ENCODE measurements around the gene EGLN3.
A peak's percentile ranks its signal among the peaks of the same experiment; 100 is the strongest.
"Not testable (repeated sequence)": the region's sequence is repeated elsewhere in the genome, so short reads cannot be mapped to it uniquely, and the experiment has no call there.

EGLN3 gene

DNA sequence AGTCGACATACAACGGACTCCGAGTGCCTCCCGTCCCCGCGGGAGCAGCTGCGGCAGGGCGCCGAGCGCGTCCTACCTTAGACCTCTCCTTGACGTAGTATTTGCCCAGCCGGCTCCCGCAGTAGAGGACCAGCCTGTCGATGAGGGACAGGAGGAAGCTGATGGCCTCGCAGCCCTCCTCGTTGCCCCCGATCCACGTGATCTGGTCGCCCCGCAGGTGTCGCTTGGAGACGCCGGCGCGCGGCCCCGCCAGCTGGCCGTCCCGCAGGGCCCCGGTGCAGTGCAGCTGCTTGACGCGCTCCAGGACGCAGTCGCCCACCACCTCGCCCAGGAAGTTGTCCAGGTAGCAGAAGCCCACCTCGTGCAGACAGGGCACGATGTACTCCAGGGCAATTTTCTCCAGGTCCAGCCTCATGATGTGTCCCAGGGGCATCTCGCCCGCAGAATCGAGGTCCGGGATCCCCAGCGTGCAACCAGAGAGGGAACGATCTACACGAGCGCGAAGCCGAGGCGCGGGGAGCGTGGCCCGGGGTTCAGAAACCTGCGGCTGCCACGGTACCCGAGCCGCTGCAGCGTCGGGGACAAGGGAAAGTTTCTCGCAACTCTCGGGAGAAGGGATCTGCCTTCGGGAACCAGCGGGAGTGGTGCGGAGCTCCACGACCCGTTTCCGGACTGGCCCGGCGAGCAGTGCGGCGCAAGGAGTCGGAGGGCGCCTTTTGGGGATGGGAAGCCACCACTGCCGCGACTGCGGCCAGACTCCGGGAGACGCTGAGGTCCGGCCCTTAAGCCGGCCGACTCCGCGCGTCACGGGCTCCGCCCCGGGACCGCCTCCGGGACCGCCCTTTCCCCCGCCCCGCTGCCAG, at the start of gene EGLN3:
EGLN3 (minus strand) TSS at position 755 of the 863 bp plus-strand sequence; CDS start at position 433, 322 bp downstream.
- peak; percentile 93 for DNase-seq

DNA sequence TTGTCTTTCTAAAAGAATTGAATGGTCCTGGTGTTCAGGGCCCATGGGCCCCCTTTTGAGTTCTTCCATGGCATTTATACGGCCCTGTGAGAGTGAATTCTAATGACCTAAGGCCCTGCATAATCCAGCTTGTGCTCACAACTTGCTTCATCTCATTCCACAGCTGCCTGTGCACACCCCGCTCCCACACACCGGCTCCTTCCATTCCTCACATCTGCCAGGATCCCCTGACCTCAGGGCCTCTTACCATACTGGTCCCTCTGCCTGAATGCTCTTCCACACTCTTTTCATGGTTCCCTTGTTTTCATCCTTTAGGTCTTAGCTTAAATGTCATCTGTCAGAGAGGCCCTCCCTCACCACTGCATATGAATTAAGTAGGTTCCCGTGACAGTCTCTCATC, 49.5 kb upstream of the EGLN3 start:
- no peak for DNase-seq

DNA sequence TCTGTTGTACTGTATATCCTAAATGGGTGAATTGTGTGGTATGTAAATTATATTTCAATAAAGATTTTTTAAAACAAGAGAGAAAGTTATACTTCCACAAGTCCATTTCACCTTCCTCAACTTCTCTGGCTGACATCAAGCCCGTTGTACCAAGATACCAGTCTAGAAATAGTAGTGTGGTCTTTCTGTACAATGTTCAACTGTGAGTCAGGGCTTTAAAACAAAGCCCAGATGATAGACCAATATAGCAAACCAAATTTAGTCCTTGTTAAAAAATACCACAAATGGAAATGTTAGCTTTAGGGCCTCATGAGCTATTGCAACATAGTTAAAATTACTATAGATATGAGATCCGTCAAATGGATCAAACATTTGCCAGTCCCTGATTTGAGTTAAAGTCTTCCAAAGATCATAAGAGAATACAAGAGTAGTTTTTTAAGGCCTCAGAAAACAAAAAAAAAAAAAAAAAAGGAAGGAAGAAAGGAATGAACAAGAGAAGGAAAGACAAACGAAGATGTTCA, 49.0 kb upstream of the EGLN3 start:
- no peak for DNase-seq

DNA sequence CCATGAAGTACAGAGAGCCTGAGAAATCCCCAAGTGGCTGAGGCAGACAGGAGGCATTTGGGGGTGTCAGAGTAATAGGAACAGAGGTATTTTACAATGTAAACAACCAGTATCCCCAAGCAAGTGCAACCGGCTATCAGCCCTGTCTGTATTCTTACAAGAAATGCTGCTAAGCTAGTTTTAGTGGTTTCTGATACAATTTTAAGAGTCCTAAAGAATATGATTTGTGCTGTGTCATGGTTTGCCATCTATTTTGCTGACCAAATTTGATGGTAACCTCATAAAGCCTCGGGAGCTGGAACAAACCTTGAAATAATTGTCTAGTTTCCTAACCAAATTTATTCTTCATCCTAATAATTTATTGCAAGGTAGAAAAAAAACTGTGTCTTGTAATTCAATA, 46.7 kb upstream of the EGLN3 start:
- no peak for DNase-seq

DNA sequence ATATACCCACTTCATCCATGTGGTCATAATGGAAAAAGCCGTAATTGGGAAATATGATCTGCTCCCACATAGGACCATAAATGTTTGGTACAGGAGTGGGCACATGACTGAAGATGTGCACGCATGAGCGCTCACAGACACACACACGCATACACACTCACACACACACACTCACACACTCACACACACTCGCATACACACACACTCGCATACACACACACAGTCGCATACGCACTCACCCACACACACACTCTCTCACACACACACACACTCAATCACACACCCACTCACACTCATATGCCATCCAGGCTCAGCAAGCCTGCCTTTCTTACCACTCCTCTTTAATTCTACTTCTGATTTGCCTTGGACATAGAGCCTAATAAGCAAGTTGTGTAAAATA, 45.6 kb upstream of the EGLN3 start:
- DNase-seq: no peak

- no peak for DNase-seq
Observed at GRCh38 chr14:33993246-33993645, 42.4 kb upstream of the EGLN3 start.

DNA sequence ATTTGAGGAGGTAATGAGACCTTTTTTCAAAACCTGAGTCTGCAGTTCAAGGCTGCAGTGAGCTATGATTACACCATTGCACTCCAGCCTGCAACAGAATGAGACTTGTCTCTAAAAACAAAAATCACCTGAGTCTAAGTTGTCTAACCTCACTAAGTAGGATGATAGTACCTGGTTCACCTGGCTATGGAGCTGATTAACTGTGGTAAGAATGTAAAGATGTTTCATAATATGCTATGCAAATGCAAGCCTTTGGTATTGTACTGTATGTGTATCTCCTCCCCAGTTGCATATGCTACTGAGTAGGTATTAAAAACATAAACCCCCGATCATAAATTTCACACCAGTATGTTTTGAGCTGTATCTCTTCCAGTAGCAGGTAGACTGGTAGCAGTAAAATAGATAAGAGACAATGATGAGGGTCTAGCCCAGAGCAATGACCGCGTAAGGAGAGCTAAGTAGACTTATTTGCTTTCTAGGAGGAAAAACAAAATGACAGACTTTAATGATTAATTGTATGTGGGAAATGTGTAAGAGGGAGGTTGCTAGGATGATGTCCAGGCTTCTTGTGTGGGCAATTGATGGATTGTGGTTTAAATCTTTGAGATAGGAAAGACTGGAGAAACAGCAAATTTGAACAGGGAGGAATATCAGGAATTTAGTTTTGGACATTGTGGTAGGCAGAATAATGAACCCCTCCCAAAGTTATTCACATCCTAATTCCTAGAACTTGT, 41.6 kb upstream of the EGLN3 start:
- no peak for DNase-seq

DNA sequence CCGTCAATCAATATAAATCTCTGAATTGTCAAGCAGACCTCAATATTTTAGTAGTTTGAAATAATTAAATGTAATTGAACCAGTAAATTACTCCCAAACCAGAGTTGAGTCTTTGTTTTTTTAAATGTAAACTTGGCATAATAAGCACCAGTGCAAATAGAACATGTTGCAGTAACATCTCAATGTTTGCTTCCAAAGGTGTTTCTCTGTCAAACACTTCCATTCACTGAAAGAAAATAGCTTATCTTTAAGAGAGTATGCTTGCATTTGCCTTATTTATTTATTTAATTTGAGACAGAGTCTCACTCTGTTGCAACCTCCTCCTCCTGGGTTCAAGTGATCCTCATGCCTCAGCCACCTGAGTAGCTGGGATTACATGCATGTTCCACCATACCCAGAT, 39.9 kb upstream of the EGLN3 start:
- no peak for DNase-seq

- DNase-seq: no peak
Observed at GRCh38 chr14:33987565-33988080, 36.7 kb upstream of the EGLN3 start.

DNA sequence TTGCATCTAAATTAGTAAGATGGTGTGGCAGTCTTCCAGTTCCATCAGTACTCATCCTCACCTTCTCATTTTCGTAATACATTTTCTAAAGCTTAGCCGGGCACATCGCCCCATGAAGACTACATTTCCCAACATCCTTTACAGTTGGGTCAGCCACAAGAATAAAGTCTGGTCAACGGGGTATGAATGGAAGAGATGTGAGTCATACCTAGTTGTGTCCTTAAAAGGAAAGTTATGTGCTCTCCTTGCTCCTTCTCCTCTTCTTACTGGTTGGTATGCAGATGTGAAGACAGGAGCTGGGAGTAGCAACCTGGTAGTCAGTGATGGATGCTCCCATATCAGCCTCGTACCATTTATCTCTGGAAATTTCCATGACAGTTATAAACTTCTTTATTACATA, 35.9 kb upstream of the EGLN3 start:
- no peak for DNase-seq

- no peak for DNase-seq
Observed at GRCh38 chr14:33985242-33985641, 34.4 kb upstream of the EGLN3 start.

- DNase-seq: no peak
Observed at GRCh38 chr14:33979613-33980276, 28.9 kb upstream of the EGLN3 start.

GRCh38 chr14:33978892-33979612, 28.2 kb upstream of the EGLN3 start:
- no peak for DNase-seq

DNA sequence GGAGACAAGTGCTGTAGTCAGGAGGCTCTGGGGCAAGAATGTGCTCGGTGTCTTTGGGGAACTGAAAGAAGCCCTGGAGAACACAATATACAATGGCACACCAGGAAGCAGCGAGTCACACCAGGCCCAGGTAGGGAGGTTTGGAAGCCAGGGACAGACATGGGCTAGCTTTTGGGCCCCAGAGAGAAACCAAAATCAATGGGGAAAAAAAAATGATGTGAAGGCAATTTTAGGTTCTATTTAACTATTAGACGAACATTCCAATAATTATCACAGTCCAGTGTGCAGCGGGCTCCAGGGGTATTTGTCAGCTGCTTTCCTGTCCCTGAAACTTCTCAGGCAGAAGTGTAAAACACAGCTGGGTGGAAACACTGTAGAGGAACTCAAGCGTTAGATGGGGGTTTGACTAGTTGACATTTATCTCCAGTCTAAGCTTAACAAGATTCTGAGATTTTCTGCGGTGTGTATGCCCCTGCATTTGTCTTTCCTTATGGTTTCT, 21.8 kb upstream of the EGLN3 start:
- no peak for DNase-seq

DNA sequence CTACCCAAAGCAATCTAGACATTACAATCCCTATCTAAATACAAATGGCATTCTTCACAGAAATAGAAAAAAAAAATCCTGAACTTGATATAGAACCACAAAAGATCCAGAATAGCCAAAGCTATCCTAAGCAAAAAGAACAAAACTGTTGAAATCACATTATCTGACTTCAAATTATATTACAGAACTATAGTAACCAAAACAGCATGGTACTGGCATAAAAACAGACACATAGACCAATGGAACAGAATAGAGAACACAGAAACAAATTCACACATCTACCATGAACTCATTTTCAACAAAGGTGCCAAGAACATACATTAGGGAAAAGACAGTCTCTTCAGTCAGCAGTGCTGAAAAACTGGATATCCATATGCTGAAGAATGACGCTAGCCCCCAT, 19.0 kb upstream of the EGLN3 start:
- DNase-seq: not testable (repeated sequence)

- DNase-seq: no peak
Observed at GRCh38 chr14:33968722-33969121, 17.8 kb upstream of the EGLN3 start.

DNA sequence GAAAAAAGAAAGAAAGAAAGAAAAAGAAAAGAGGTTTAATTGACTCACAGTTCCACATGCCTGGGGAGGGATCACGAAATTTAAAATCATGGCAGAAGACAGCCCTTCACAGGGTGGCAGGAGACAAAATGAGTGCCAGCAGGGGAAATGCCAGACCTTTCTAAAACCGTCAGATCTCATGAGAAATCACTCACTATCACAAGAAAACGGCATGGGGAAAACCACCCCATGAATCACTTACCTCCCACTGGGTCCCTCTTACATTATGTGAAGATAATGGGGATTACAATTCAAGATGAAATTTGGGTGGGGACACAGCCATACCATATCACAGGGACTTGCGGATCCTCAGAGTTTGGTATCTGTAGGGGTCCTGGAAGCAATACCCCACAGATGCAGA, 16.3 kb upstream of the EGLN3 start:
- DNase-seq: no peak

GRCh38 chr14:33966276-33966675, 15.4 kb upstream of the EGLN3 start:
- no peak for DNase-seq

GRCh38 chr14:33964599-33965317, 13.9 kb upstream of the EGLN3 start:
- DNase-seq: no peak

- DNase-seq: no peak
Observed at GRCh38 chr14:33963892-33964291, 13.0 kb upstream of the EGLN3 start.

- not testable (repeated sequence) for DNase-seq
Observed at GRCh38 chr14:33962466-33962865, 11.6 kb upstream of the EGLN3 start.

DNA sequence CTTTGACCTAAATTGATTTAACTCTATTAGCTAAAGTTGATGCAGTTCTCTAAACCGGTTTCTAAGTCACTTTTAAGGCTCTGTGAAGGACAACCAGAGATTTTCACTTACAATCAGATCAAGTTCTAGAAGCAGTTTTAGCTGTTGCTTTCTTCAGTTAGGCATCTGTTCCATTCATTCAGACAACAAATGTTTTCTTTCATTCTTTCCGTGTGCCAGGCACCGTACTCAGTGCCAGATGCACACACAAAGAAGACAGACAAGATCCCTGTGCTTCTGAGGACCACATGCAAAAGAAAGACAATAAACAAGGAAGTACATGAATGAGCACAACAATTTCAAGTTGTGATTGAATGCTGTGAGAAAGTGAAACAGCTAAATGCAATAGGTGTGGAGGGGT, 11.1 kb upstream of the EGLN3 start:
- DNase-seq: no peak
